Measurements from ENCODE around the gene FYN.

GRCh38 chr6:111673937-111674336 lies 199.3 kb downstream of the FYN start:
- TF ChIP-seq REST (IDR thresholded peaks at IDR 0.05): no peak
- no peak for TF ChIP-seq ATF3 (IDR thresholded peaks at IDR 0.05)
